SU-DHL-6 (cell line): ENCODE results near the gene WIPI1.

Source experiments
- CTCF ChIP-seq: fragments of 200-600 bp; sonication (generic); IDR thresholded peaks from one replicate; pipeline ENCODE4 v1.5.1; 2017; ENCODE audit warnings: antibody characterized with exemption, mild to moderate bottlenecking, low read length, moderate library complexity; ENCODE audit not compliant: insufficient read depth, poor library complexity, severe bottlenecking
- EZH2phosphoT487 ChIP-seq: fragments of 200-600 bp; sonication (generic), shearing (Covaris generic); conservative IDR thresholded peaks from 2 replicates; pipeline ENCODE4 v1.6.1; 2018; ENCODE audit warnings: mild to moderate bottlenecking, antibody characterized with exemption, low read length, moderate library complexity, mixed read lengths

DNA sequence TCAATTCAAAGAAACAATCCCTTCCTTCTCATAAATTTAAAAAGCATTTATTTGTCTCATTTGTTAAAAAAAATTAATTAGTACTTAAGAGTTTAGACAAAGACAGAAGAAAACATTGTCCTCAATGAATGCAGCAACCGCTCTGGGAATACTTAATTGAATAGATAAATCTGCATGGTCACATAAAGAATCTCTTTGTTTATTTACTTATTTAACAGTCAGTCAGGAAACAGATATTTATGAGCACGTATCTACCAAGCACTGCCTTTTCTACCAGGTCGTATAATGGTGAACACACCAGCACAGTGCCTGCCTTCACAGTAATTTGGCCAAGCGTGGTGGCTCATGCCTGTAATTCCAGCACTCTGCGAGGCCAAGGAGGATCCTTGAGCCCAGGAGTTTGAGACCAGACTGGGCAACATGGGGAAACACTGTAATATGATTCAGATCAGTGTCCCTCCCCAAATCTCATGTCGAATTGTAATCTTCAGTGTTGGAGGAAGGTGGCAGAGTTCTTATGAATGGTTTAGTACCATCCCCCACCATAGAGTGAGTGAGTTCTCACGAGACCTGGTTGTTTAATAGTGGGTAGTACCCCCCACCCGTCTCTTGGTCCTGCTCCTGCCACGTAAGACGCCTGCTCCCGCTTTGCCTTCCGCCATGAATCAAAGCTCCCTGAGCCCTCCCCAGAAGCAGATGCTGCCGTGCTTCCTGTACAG lies 8.1 kb downstream of the WIPI1 start:
- TF ChIP-seq CTCF (no peak), EZH2phosphoT487 (no peak)
